Endothelial cell (in vitro differentiated cells): ENCODE results near the gene USP2. TPM values are rescaled to one million over a fixed set of nuclear protein-coding genes. Genes with fewer than 3 reads are reported as not detected.

Source experiments
- DNase-seq: peaks from one replicate; pipeline ENCODE4 v3.0.0; 2021; ENCODE audit warnings: low spot score
- H3K27ac Mint-ChIP-seq: one replicate; pipeline ENCODE4 v1.8.0; 2021; ENCODE audit warnings: mixed read lengths, inconsistent platforms; ENCODE audit not compliant: unreplicated experiment
- H3K27me3 Mint-ChIP-seq: one replicate; pipeline ENCODE4 v1.8.0; 2021; ENCODE audit warnings: mild to moderate bottlenecking, moderate library complexity, mixed read lengths, inconsistent platforms; ENCODE audit not compliant: unreplicated experiment
- H3K36me3 Mint-ChIP-seq: one replicate; pipeline ENCODE4 v1.8.0; 2021; ENCODE audit warnings: mild to moderate bottlenecking, low read depth, mixed read lengths, inconsistent platforms; ENCODE audit not compliant: unreplicated experiment
- H3K4me1 Mint-ChIP-seq: one replicate; pipeline ENCODE4 v1.8.0; 2021; ENCODE audit warnings: mild to moderate bottlenecking, mixed read lengths, inconsistent platforms; ENCODE audit not compliant: unreplicated experiment
- H3K4me3 Mint-ChIP-seq: one replicate; pipeline ENCODE4 v1.8.0; 2021; ENCODE audit warnings: mild to moderate bottlenecking, mixed read lengths, inconsistent platforms; ENCODE audit not compliant: unreplicated experiment
- H3K9me3 Mint-ChIP-seq: one replicate; pipeline ENCODE4 v1.8.0; 2021; ENCODE audit warnings: mixed read lengths, inconsistent platforms; ENCODE audit not compliant: unreplicated experiment
- CTCF ChIP-seq: fragments of 200-600 bp; sonication (generic); IDR thresholded peaks from one replicate; pipeline ENCODE4 v1.5.0; 2021; ENCODE audit warnings: antibody characterized with exemption; ENCODE audit not compliant: unreplicated experiment
- total RNA-seq: library from RNA; stranded (reverse); fragmentation: NEBNext Ultra II Directional; extraction: Animal tissue kit (Norgen Biotek cat#: 25700); gene quantifications from one replicate; pipeline ENCODE4 v1.2.1, GENCODE V29; 2021; ENCODE audit not compliant: unreplicated experiment

The USP2 gene
- total RNA-seq, 1 donor from 2014 or later: 1.5 TPM

GRCh38 chr11:119339589-119340334 is 41.7 kb downstream of the USP2 start:
- peak overlapping the region; percentile 37 for H3K4me3 Mint-ChIP-seq
- H3K36me3 Mint-ChIP-seq: no peaks in the 10 kb centered on the region
- no peak overlapping the region for H3K27ac Mint-ChIP-seq
- peaks cover 21% of the 10 kb centered on the region for H3K27me3 Mint-ChIP-seq
- H3K4me1 Mint-ChIP-seq: peaks cover 46% of the 10 kb centered on the region
- H3K9me3 Mint-ChIP-seq: no peaks in the 10 kb centered on the region
- TF ChIP-seq CTCF: peak; percentile 99
- peak; percentile 80 for DNase-seq

- H3K9me3 Mint-ChIP-seq: no peaks in the 10 kb centered on the region
- TF ChIP-seq CTCF: no peak
- H3K4me3 Mint-ChIP-seq: peak overlapping the region; percentile 37
- no peak for DNase-seq
- H3K27me3 Mint-ChIP-seq: peaks cover 19% of the 10 kb centered on the region
- H3K36me3 Mint-ChIP-seq: no peaks in the 10 kb centered on the region
- no peak overlapping the region for H3K27ac Mint-ChIP-seq
- peaks cover 48% of the 10 kb centered on the region for H3K4me1 Mint-ChIP-seq
Measured at GRCh38 chr11:119338965-119339588, 42.4 kb downstream of the USP2 start.

- no peaks in the 10 kb centered on the region for H3K36me3 Mint-ChIP-seq
- DNase-seq: peak; percentile 83
- peaks cover 17% of the 10 kb centered on the region for H3K27me3 Mint-ChIP-seq
- TF ChIP-seq CTCF: peak; percentile 89
- H3K9me3 Mint-ChIP-seq: no peaks in the 10 kb centered on the region
- H3K27ac Mint-ChIP-seq: no peak overlapping the region
- H3K4me1 Mint-ChIP-seq: peaks cover 45% of the 10 kb centered on the region
- no peak overlapping the region for H3K4me3 Mint-ChIP-seq
Measured at GRCh38 chr11:119338318-119338890, 43.1 kb downstream of the USP2 start.

- no peak for DNase-seq
- Mint-ChIP-seq H3K27me3 (peaks cover 12% of the 10 kb centered on the region), H3K27ac (no peak overlapping the region), H3K4me3 (no peak overlapping the region), H3K36me3 (no peaks in the 10 kb centered on the region), H3K9me3 (no peaks in the 10 kb centered on the region), H3K4me1 (peaks cover 43% of the 10 kb centered on the region)
- TF ChIP-seq CTCF: no peak
Measured at GRCh38 chr11:119337581-119338317, 43.7 kb downstream of the USP2 start.
